Endometrium (tissue), 2 donors: ENCODE data around the gene EZR.

Source experiments
- FAIRE-seq: peaks from 2 replicates; lab custom pipeline; 2012; peaks lifted over from hg19 to GRCh38; lab: Jason Lieb, UNC
- donor health status: control.
- donor health status: control.

Gene EZR

DNA sequence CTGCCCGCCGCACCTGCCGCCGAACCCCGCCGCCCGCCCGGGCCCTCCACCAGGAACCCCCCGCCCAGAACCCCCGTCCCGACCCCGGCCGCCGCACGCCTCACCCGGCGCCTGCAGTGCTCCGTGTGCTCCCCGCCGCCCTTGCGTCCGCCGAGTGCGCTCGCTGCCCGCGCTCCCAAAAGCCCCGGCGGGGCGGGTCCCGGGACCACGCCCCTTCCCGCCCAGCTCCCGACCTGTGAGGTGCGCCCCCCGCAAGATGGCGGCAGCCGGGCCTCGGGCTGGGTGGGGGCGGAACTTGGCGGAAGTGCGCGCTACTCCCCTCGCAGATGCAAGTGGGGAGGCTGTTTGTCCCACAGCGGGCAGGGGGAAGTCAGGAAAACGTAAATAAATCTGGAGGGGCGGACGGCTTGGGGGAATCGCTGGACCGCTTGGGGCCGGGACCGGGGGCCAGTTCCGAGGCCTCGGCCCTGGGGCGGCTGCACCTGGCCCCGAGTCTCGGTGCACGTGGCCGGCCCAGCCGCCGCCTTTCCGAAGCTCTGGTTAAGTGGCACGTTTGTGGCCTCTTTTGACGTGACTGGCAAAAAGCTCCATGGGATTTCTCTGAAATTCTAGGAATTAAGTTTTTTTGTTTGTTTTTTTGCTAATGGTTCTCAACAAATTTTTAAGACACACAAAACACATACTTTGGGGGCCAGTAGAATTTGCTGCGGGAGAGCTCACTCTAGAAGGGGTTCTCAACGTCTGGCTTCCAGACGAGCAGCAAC, at the start of gene EZR:
Gene EZR (minus strand): TSS at position 156 of the 764 bp plus-strand sequence. CDS start 1,275 bp downstream, outside the sequence.
- FAIRE-seq: no peak

GRCh38 chr6:158868122-158868480, 48.9 kb upstream of the EZR start:
- no peak for FAIRE-seq

GRCh38 chr6:158867381-158868121, 48.4 kb upstream of the EZR start:
- no peak for FAIRE-seq

GRCh38 chr6:158865769-158866168, 46.6 kb upstream of the EZR start:
- no peak for FAIRE-seq

DNA sequence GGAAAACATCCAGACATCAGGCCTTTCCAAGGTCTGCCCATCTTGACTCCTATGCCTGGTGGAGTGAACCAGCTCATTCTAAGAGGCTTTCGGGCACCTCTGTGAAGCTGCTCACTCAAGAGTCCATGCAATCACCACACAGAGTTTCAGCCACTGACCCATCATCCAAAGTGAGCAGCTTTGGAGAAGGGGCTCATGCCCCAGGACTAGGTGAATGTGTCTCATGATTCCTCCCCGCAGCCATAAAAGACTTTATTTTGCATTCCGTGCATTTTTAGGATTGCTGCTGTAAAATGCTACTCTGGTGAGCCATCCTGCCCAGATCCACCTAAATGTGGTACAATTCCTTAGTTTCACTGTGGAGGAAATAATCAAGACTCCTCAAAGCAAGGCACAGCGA, 44.5 kb upstream of the EZR start:
- no peak for FAIRE-seq

DNA sequence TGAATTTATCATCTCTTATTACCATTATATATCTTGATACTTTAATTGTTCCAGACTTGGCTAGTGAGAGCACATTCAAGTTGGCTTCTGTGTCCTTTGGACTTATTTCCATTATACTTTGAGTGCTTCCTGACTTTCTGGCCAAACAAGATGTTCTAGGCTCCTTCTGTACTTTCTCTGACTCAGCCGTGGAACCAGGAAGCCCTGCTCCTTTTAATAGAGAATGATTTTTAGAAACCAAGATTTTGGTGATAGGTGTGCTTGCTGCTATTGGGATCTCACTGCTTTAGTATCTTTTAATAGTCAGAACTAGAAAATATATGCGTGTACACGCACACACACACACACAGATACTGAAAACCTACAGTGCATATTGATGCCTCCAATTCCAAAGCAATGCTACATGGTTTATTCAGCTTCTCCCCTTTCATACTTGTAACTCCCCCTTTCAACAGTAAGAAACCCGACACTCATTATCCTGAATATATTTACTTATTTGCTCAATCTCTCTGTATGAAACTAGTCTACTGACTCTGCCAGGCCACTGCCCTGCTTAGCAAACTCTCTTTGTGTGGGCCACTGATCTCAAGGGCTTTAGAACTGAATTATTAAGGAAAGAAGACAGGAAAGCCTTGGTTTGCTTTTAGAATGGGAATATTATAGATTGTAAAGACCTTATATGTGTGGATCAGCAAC, 42.7 kb upstream of the EZR start:
- FAIRE-seq: no peak

- no peak for FAIRE-seq
These were observed 41.2 kb upstream of the EZR start for GRCh38 chr6:158860279-158860865.

DNA sequence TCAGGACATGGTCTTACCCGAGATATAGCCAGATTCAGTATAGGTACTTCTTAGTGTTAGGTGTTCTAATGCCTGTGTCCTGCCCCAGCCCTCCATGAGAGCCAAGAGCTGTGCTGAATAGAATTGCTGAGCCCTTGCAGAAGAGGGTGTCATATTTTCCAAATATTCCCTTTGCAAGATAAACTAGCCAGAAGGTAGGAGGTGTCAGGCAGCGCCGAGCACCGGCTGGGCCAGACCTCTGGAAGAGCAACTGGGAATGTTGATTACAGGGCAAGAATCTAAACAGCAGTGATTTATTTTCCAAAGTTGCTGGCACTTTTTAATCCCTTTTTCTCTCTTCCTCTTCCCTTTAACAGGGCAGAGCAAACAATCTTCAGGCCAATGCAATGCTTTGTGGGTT, 37.1 kb upstream of the EZR start:
- no peak for FAIRE-seq

GRCh38 chr6:158854214-158855101, 35.3 kb upstream of the EZR start:
- FAIRE-seq: no peak

DNA sequence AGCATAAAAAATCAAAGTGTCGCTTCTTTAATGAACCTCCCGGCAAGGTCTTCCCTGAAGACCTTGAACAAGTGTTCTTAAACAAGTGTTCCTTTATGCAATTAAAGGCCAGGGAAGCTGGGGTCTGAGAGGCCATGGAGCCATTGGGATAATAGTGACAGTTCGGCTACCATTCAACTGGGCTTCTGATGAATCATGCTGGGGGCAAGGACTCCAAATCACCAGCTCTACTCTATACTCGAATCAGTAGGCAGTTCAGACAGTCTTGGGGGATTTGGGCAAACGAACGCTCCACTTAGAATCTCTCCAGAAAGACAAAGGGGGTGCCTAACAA, 34.7 kb upstream of the EZR start:
- FAIRE-seq: no peak

GRCh38 chr6:158853072-158853879, 34.1 kb upstream of the EZR start:
- no peak for FAIRE-seq

DNA sequence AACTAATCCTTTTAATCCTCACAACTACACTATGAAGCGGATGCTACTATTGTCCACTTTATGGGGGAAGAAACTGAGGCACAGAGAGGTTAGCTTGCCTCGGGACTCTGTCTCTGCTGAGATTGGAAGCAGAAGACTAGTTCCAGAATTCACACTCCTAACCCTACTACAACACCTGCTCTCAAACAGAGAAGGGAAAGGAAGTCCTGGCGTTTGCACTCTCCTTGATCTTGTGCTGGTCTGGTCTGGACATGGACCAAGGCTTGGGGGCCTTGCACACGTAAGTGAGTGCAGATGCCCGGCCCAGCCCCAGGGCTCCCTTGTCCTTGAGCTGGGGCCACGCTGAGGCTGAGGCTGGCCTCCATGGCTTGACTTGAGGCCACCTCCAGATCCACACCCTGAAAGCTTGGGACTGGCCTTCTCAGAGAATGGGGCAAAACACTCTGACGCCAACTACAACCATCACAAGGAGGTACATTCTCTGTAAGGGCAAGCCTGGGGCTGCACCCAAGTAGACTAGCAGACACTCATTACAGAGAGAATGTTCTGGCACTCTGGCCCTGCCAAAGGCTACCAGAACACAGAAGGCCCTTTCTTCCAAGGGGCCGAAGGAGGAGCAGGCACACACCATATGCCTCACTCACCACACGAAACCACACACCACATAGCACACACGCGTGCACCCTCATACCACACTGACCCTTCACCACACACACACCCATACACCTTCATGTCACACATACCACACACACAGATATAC, 33.3 kb upstream of the EZR start:
- no peak for FAIRE-seq

DNA sequence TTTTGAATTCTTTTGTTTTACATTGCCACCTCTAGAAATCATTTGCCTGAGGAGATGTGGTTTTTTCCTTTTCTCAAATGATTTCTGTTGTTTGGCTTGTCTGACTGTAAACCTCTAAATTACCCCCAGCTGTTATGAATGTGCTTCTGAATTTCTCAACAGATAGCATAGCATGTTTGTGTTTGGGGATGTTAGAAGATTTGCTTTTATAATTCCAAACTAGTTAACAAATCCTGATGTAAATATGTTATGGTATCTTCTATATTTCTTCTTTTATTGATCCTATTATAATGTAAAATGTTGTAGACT, 31.6 kb upstream of the EZR start:
- no peak for FAIRE-seq

DNA sequence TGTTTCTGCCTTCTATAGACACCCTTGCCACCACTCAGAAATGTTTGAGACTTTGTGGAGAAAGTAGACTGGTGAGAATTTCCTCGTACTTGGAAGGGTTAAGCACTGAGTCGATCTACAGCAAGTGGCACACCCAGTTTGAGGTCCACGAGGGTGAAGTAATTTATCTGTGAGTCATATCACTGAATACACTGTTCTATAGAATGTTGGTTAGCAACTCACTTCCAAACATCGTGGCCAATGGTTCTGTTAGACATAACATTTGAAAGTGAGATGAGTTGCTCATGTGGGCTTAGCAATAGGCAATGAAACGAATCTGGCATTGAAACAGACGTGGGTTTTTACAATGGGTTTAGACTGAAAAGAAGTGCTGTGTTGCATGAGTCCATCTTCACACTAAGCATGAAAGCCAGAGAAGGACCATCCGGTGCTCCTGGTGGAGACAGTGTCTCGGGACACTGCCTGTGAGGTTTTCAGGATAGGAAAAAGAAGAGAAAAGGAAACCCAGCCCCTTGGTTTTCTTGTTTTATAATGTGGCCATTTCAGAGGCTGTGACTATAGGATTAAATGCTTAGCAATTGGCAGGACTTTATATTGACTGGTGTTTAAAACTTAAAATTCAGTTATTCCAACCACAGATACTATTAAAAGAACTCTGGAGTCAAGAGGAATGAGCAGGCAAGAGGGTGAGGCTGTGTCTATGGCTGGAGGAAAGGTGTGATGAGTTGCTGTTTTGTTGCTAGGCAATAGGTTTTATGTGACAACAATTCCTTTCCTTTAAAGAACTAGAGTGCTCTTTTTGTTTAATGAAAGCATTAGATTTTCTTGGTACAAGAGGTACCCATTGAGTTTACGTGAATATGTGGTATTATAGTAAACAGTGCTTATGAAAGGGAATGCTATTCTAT, 31.0 kb upstream of the EZR start:
- FAIRE-seq: no peak

DNA sequence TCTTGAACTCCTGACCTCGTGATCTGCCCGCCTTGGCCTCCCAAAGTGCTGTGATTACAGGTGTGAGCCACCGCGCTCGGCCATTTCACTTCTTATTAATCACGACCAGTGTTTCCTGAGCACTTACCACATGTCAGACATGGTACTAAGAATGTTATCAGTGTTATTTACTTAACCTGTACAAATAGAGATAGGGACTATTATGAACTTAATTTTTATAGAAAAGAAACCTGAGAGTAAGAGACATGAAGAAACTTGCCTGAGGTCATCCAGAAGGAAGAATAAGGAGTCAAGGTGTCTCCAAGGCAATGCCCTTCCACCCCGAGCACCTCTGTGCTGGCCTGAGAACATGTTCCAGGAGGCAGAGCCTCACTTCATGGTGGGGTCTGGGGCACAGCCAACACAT, 29.3 kb upstream of the EZR start:
- FAIRE-seq: no peak

DNA sequence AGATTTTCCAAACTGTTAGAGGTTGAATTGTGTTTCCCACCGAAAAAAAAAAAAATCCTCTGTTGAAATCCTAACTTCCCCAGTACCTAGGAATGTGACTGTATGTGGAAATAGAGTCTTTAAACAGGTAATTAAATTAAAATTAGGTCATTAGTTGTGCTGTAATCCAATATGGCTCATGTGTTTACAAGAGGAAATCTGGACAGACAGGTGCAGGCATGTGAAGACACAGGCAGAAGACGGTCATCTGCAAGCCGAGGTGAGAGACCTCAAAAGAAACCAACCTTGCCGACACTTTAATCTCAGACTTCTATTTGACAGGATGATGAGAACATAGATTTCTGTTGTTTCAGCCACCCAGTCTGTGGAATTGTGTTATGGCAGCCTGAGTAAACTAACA, 28.6 kb upstream of the EZR start:
- no peak for FAIRE-seq

DNA sequence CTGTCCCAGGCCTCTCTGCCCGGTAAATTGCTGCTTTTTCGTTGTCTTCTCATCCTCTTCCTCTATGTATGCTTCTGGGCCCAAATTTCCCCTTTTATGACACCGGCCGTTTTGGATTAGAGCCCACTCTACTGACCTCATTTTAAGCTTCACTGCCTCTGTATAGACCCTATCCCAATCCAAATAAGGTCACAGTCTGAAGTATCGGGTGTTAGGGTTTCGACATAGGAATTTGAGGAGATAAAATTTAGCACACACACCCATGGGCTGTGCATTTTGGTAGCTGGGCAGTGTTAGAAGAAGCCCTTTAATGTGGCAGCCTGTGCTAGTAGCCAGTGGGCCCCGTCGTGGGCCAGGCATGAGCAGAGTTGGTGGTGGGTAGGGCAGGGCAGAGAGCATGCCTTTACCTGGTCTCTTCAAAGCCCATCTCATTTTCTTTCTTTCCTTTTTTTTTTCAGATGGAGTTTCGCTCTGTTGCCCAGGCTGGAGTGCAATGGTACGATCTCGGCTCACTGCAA, 27.9 kb upstream of the EZR start:
- no peak for FAIRE-seq

GRCh38 chr6:158843751-158844683, 24.8 kb upstream of the EZR start:
- FAIRE-seq: no peak
